Natural killer cell (primary cell): ENCODE data around the gene GNB1L. TPM values are rescaled to one million over a fixed set of nuclear protein-coding genes. Genes with fewer than 3 reads are reported as not detected.
A peak's percentile ranks its signal among the peaks of the same experiment; 100 is the strongest.

ENCODE experiments used
- ATAC-seq, 3 donors: fragments of 150-1000 bp in 2 of 3; fragments of 200-7000 bp in 1 of 3; cut with Tn5 transposase; 1 replicate in 1 of 3; 2 replicates in 2 of 3; pipeline ENCODE4 v1.10.0; 2021; ENCODE audit warnings: mild to moderate bottlenecking in 2 of 3, moderate library complexity in 2 of 3
- DNase-seq, 2 donors: peaks; one replicate each; pipeline versions ENCODE4 v3.0.0 to v3.0.0-alpha.2; 2013 to 2021; ENCODE audit warnings: mixed read lengths in 1 of 2
- H3K27ac ChIP-seq: one replicate; pipeline ENCODE4 v1.5.1; 2013; ENCODE audit warnings: mild to moderate bottlenecking, low read length
- H3K27me3 ChIP-seq: one replicate; pipeline ENCODE4 v1.6.1; 2013; ENCODE audit warnings: low read length; ENCODE audit not compliant: control insufficient read depth, insufficient read depth
- H3K36me3 ChIP-seq: one replicate; pipeline ENCODE4 v1.6.1; 2013; ENCODE audit warnings: low read length; ENCODE audit not compliant: control insufficient read depth, insufficient read depth
- H3K4me1 ChIP-seq: one replicate; pipeline ENCODE4 v1.6.1; 2013; ENCODE audit warnings: low read length; ENCODE audit not compliant: control insufficient read depth, insufficient read depth
- H3K4me3 ChIP-seq: one replicate; pipeline ENCODE4 v1.5.1; 2013; ENCODE audit warnings: low read length
- H3K9me3 ChIP-seq: one replicate; pipeline ENCODE4 v1.6.1; 2013; ENCODE audit warnings: low read length; ENCODE audit not compliant: control insufficient read depth, insufficient read depth
- H3K27ac Mint-ChIP-seq, 2 donors: one replicate each; pipeline ENCODE4 v1.8.0; 2022; ENCODE audit warnings: mild to moderate bottlenecking in 2 of 2, mixed read lengths in 2 of 2, moderate library complexity in 1 of 2
- H3K27me3 Mint-ChIP-seq, 2 donors: one replicate each; pipeline ENCODE4 v1.8.0; 2022; ENCODE audit warnings: low read depth in 2 of 2, mixed read lengths in 2 of 2
- H3K36me3 Mint-ChIP-seq: one replicate; pipeline ENCODE4 v1.8.0; 2022; ENCODE audit warnings: mixed read lengths
- H3K4me1 Mint-ChIP-seq, 2 donors: one replicate each; pipeline ENCODE4 v1.8.0; 2022; ENCODE audit warnings: mixed read lengths in 2 of 2
- H3K4me3 Mint-ChIP-seq: one replicate; pipeline ENCODE4 v1.8.0; 2022; ENCODE audit warnings: mild to moderate bottlenecking, moderate library complexity, mixed read lengths
- H3K9me3 Mint-ChIP-seq, 2 donors: one replicate each; pipeline ENCODE4 v1.8.0; 2022; ENCODE audit warnings: mixed read lengths in 2 of 2
- CTCF ChIP-seq: fragments of 200-600 bp; IDR thresholded peaks from one replicate; pipeline ENCODE4 v1.8.0; 2022; ENCODE audit warnings: antibody characterized with exemption
- WGBS: methylation state at CpG from one replicate; pipeline ENCODE4 v1.1.7; 2013; ENCODE audit warnings: missing lambda C conversion rate; ENCODE audit not compliant: insufficient coverage; 5-methylcytosine and 5-hydroxymethylcytosine counted together
- intact Hi-C: fragments of 100-400 bp; cut with micrococcal nuclease; formaldehyde crosslinking; loops from one replicate; pipeline ENCODE4 v1.14.2; 2022
- total RNA-seq, 4 donors: library from RNA; stranded (reverse); fragments of 120-200 nt in 1 of 4; gene quantifications; one replicate each; pipeline versions ENCODE4 v1.2.3 to v1.2.4, GENCODE V29; 2013 to 2022

The GNB1L gene
- total RNA-seq, 3 donors from 2014 or later (not counting 1 experiment from before 2014, with no cell fraction given), result 5.1 to 5.3 (median 5.3) TPM

GRCh38 chr22:19760058-19760950 lies 94.4 kb downstream of the GNB1L start, which contains the start of gene TBX1:
Gene TBX1, plus strand, starts transcription at chr22:19760778. Its CDS starts 66 bp downstream, at chr22:19760844.
- no peak for TF ChIP-seq CTCF
- Mint-ChIP-seq H3K4me1 (peaks cover 12 to 25% of the 10 kb centered on the region in 2 donors), H3K9me3 (no peaks in the 10 kb centered on the region), H3K27ac (no peak within 1 kb of the TSS), H3K4me3 (peak within 1 kb of the TSS; percentile 88), H3K36me3 (no peaks in the 10 kb centered on the region), H3K27me3 (peaks cover 45 to 53% of the 10 kb centered on the region in 2 donors)
- peaks cover 29% of the 10 kb centered on the region for H3K4me1 ChIP-seq
- no peak for DNase-seq
- ATAC-seq, result no peak
- no peak within 1 kb of the TSS for H3K4me3 ChIP-seq
- intact Hi-C loops, result no loop called here
- no peak within 1 kb of the TSS for H3K27ac ChIP-seq
- WGBS, result 4% methylated on average over 58 of the region's 79 CpGs
- no peaks in the 10 kb centered on the region for H3K36me3 ChIP-seq
- H3K9me3 ChIP-seq, result no peaks in the 10 kb centered on the region
- peaks cover 32% of the 10 kb centered on the region for H3K27me3 ChIP-seq

- H3K27ac ChIP-seq, result no peak overlapping the region
- DNase-seq (peak in 1 of 2 donors; percentile 17), ATAC-seq (no peak)
- H3K4me3 Mint-ChIP-seq, result peak overlapping the region; percentile 88
- H3K27me3 Mint-ChIP-seq, result peaks cover 44 to 52% of the 10 kb centered on the region in 2 donors
- TF ChIP-seq CTCF, result no peak
- H3K27ac Mint-ChIP-seq, result no peak overlapping the region
- intact Hi-C loops, result no loop called here
- no peaks in the 10 kb centered on the region for H3K9me3 Mint-ChIP-seq
- no peaks in the 10 kb centered on the region for H3K36me3 ChIP-seq
- 6% methylated on average over 43 of the region's 43 CpGs for WGBS
- peaks cover 12 to 21% of the 10 kb centered on the region in 2 donors for H3K4me1 Mint-ChIP-seq
- peaks cover 30% of the 10 kb centered on the region for H3K27me3 ChIP-seq
- no peaks in the 10 kb centered on the region for H3K36me3 Mint-ChIP-seq
- no peaks in the 10 kb centered on the region for H3K9me3 ChIP-seq
- H3K4me3 ChIP-seq, result no peak overlapping the region
- H3K4me1 ChIP-seq, result peaks cover 26% of the 10 kb centered on the region
Measured at GRCh38 chr22:19759427-19760057, 95.1 kb downstream of the GNB1L start.

- H3K27me3 Mint-ChIP-seq, result peaks cover 48 to 54% of the 10 kb centered on the region in 2 donors
- peaks cover 12 to 21% of the 10 kb centered on the region in 2 donors for H3K4me1 Mint-ChIP-seq
- no peaks in the 10 kb centered on the region for H3K36me3 Mint-ChIP-seq
- ATAC-seq, result no peak
- Histone ChIP-seq H3K9me3 (no peaks in the 10 kb centered on the region), H3K4me3 (no peak overlapping the region), H3K36me3 (no peaks in the 10 kb centered on the region), H3K27me3 (peaks cover 33% of the 10 kb centered on the region), H3K27ac (no peak overlapping the region), H3K4me1 (peaks cover 26% of the 10 kb centered on the region)
- no peak overlapping the region for H3K27ac Mint-ChIP-seq
- TF ChIP-seq CTCF, result no peak
- DNase-seq, result no peak
- H3K9me3 Mint-ChIP-seq, result no peaks in the 10 kb centered on the region
- H3K4me3 Mint-ChIP-seq, result no peak overlapping the region
- intact Hi-C loops, result no loop called here
- WGBS, result 19% methylated on average over 21 of the region's 21 CpGs
Measured at GRCh38 chr22:19758896-19759426, 95.7 kb downstream of the GNB1L start.
